LNCAP (cell line): ENCODE results near the gene GRIA3.

ENCODE experiments used
- TF ChIP-seq, protein P1 (sequence below): fragments of 450-650 bp; IDR thresholded peaks from 2 replicates; pipeline ENCODE4 v1.5.1; 2017; ENCODE audit warnings: mild to moderate bottlenecking

The GRIA3 gene

GRCh38 chrX:123199338-123199737, 15.3 kb downstream of the GRIA3 start:
- TF ChIP-seq, protein P1, sequence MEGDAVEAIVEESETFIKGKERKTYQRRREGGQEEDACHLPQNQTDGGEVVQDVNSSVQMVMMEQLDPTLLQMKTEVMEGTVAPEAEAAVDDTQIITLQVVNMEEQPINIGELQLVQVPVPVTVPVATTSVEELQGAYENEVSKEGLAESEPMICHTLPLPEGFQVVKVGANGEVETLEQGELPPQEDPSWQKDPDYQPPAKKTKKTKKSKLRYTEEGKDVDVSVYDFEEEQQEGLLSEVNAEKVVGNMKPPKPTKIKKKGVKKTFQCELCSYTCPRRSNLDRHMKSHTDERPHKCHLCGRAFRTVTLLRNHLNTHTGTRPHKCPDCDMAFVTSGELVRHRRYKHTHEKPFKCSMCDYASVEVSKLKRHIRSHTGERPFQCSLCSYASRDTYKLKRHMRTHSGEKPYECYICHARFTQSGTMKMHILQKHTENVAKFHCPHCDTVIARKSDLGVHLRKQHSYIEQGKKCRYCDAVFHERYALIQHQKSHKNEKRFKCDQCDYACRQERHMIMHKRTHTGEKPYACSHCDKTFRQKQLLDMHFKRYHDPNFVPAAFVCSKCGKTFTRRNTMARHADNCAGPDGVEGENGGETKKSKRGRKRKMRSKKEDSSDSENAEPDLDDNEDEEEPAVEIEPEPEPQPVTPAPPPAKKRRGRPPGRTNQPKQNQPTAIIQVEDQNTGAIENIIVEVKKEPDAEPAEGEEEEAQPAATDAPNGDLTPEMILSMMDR = no peak

- TF ChIP-seq, protein P1 = no peak
Observed at GRCh38 chrX:123201720-123202119, 17.6 kb downstream of the GRIA3 start.

GRCh38 chrX:123202523-123202922, 18.4 kb downstream of the GRIA3 start:
- TF ChIP-seq, protein P1 = no peak

DNA sequence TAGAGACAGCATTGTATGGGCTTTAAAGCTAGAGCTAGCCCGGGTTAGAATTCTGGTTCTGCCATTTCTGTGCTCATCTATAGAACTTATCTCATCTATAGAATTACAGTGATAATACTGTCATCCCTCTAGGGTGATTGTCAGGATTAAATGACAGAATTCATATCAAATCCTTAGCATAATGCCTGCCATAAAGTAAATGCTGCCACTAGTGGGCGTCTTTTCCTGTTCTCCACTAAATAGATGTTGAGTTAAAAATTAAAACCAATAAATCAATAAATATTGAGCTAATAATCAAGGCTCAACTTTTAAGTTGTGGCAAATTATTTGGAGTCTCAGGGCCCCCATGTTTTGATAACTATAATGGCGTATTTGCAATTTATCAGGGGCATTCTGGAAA, 19.7 kb downstream of the GRIA3 start:
- TF ChIP-seq, protein P1 = no peak; the same call in 1 of the 2 replicates

DNA sequence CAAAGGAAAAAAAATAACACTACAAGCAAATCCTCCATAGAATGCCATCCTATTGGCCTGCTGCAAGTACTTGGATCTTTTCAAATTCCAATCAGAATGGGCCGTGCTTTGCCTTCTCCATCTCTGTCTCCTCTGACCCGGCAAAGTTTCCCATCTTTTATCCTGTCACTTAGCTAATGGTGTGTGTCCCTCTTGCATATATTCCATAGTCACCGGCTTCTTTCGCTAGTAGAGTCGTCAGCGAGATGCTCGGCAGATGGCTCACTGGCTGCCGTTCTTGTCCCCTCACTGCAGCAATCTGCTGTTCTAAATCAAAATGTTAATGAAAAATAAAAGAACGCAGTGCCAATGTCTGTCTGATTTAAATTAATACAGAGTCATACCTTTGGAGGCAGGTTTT, 22.1 kb downstream of the GRIA3 start:
- TF ChIP-seq, protein P1 = no peak

- TF ChIP-seq, protein P1 = no peak
Observed at GRCh38 chrX:123210252-123210651, 26.2 kb downstream of the GRIA3 start.

DNA sequence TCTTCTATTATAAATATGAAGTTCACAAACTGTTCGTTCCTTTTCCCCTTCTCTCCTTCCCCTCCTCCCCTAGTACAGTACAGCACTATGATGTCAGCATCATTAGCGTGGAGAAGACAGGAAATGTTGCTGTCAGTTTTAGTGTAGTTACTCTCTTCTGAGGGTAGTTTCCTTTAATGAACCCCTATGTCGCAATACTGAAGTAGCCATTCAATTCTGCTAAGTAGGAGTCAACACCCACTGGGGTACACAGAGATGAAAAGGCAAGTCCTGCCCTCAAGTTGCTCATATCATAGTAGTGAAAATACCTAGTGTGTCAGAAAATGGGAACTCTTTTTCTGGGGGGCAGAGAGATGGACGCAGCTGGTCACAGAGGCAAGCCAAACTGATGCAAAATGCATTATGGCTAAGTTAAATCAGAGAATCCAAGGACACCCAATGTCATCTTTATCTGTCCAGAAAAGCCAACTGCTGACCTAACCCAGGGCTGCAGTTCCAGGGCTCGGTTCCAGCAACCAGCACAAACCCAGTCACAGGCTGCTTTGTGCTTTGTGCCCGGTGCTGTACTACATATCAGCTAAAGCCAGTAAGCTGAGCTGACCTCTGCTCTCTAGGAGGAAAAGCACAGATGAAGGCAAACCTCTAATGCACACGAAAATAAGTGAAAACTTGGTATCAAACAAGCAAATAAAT, 31.5 kb downstream of the GRIA3 start:
- TF ChIP-seq, protein P1 = no peak

DNA sequence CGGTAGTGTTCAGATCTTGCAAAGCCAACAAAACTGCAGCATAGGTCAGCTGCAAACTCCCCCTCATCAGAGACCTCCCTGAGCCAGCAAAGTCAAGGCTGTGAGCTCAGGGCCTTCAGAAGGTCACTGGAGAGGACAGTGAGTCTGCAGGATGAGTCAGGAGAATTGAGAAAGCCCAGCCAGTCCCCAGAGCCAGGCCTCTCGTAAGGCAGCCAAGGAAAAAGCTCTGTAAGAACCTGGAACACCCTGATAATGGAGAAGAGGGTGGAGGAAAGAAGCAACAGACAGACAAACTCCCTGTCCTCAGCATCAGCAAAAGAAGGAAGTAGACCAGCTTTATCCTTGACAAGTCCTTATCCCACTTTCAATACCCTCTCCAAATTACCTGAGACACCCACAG, 33.0 kb downstream of the GRIA3 start:
- TF ChIP-seq, protein P1 = no peak
